T-cell (primary cell): ENCODE data around the gene C2orf81. TPM values are rescaled to one million over a fixed set of nuclear protein-coding genes. Genes with fewer than 3 reads are reported as not detected.
A peak's percentile ranks its signal among the peaks of the same experiment; 100 is the strongest.

ENCODE experiments used
- ATAC-seq, 4 experiments: fragments of 200-7000 bp in 3 of 4; fragments of 150-1000 bp in 1 of 4; cut with Tn5 transposase; replicated peaks in 1 of 4; 1 replicate in 3 of 4; 2 replicates in 1 of 4; pipeline ENCODE4 v1.10.0; 2021; ENCODE audit warnings: moderate library complexity in 3 of 4, mild to moderate bottlenecking in 2 of 4, moderate number of reproducible peaks in 1 of 4
- CTCF ChIA-PET, 2 donors: fragments of 300-600 bp; sonication (Branson Sonifier 250); formaldehyde crosslinking; loops; one replicate each; lab custom pipeline; 2022; ENCODE audit warnings: antibody characterized with exemption in 2 of 2; lab: Charles Lee
- POLR2A ChIA-PET, 2 donors: fragments of 300-600 bp; sonication (Branson Sonifier 250); formaldehyde crosslinking; loops; one replicate each; lab custom pipeline; 2022; ENCODE audit warnings: antibody characterized with exemption in 2 of 2; lab: Charles Lee
- DNase-seq, 35 experiments: peaks; one replicate each; pipeline versions ENCODE4 v3.0.0 to v3.0.0-alpha.2; 2013 to 2023
- H3K27ac ChIP-seq: one replicate; pipeline ENCODE4 v1.5.1; 2013; ENCODE audit warnings: low read length
- H3K27me3 ChIP-seq, 2 experiments: replicated peaks in 1 of 2; 1 replicate in 1 of 2; 2 replicates in 1 of 2; pipeline versions ENCODE4 v1.6.1 to v1.7.0; 2013; ENCODE audit warnings: low read length in 1 of 2, mixed read lengths in 1 of 2; ENCODE audit not compliant: control insufficient read depth in 2 of 2, insufficient read depth in 2 of 2; ENCODE audit errors: extremely low read depth in 1 of 2
- H3K36me3 ChIP-seq, 2 donors: 1 replicate in 1 of 2; 2 replicates in 1 of 2; pipeline versions ENCODE4 v1.6.1 to v1.7.0; 2013; ENCODE audit warnings: low read length in 1 of 2; ENCODE audit not compliant: control insufficient read depth in 2 of 2, insufficient read depth in 1 of 2; ENCODE audit errors: extremely low read depth in 1 of 2
- H3K4me1 ChIP-seq, 2 experiments: 1 replicate in 1 of 2; 2 replicates in 1 of 2; pipeline versions ENCODE4 v1.6.1 to v1.7.0; 2013; ENCODE audit warnings: low read length in 2 of 2, mixed read lengths in 1 of 2; ENCODE audit not compliant: insufficient read depth in 2 of 2, control insufficient read depth in 1 of 2; ENCODE audit errors: extremely low read depth in 1 of 2
- H3K4me3 ChIP-seq, 2 donors: 1 replicate in 1 of 2; 2 replicates in 1 of 2; pipeline versions ENCODE4 v1.5.1 to v1.7.0; 2013; ENCODE audit warnings: mild to moderate bottlenecking in 2 of 2, low read length in 1 of 2, moderate library complexity in 1 of 2; ENCODE audit not compliant: control insufficient read depth in 1 of 2; ENCODE audit errors: extremely low read depth in 1 of 2
- H3K9me3 ChIP-seq: 2 replicates; pipeline ENCODE4 v1.7.0; 2013
- H3K27ac Mint-ChIP-seq, 2 donors: one replicate each; pipeline ENCODE4 v1.8.0; 2020 to 2021; ENCODE audit warnings: mild to moderate bottlenecking in 2 of 2, mixed read lengths in 2 of 2
- H3K27me3 Mint-ChIP-seq, 2 donors: one replicate each; pipeline ENCODE4 v1.8.0; 2021 to 2022; ENCODE audit warnings: mixed read lengths in 2 of 2
- H3K36me3 Mint-ChIP-seq: one replicate; pipeline ENCODE4 v1.8.0; 2021; ENCODE audit warnings: mixed read lengths
- H3K4me1 Mint-ChIP-seq, 3 donors: one replicate each; pipeline ENCODE4 v1.8.0; 2020 to 2022; ENCODE audit warnings: mixed read lengths in 3 of 3, mild to moderate bottlenecking in 1 of 3
- H3K4me3 Mint-ChIP-seq, 3 donors: one replicate each; pipeline ENCODE4 v1.8.0; 2020 to 2022; ENCODE audit warnings: mild to moderate bottlenecking in 3 of 3, mixed read lengths in 3 of 3, moderate library complexity in 3 of 3
- H3K9me3 Mint-ChIP-seq, 3 donors: one replicate each; pipeline ENCODE4 v1.8.0; 2020 to 2022; ENCODE audit warnings: mixed read lengths in 3 of 3
- WGBS: methylation state at CpG from one replicate; pipeline ENCODE4 v1.1.5; 2013; ENCODE audit warnings: missing lambda C conversion rate; ENCODE audit not compliant: insufficient coverage; 5-methylcytosine and 5-hydroxymethylcytosine counted together
- total RNA-seq, 35 experiments: library from RNA in 6 of 35; stranded (reverse) in 6 of 35; fragments of 120-200 nt in 1 of 35; gene quantifications; one replicate each; pipeline versions ENCODE4 v1.2.1 to v1.2.4 and lab custom pipeline; 2013 to 2026

The C2orf81 gene
- total RNA-seq, 5 donors from 2014 or later (not counting 1 experiment from before 2014, with no cell fraction given), result 5.0 to 9.5 (median 7.5) TPM

DNA sequence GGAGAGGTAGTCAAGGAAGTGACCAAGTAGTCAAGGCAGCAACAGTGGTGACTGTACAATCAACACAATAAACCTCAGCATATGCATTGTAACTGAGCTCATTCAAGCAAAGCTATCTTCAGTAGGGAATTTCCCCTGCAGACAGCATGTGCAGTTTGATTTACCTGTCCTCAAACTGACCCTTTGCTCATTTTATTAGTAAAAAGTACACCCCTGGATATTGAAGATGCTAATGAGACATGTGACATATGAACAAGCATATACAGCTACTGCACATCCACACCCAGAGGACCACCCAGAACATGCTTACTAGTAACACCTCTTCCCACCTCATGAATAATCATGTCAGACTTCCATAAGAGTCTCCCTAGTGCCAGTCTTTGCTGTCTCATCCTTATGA lies 15.4 kb downstream of the C2orf81 start:
- Mint-ChIP-seq H3K4me3 (no peak overlapping the region), H3K27me3 (peaks cover 4 to 10% of the 10 kb centered on the region in 2 donors), H3K9me3 (no peaks in the 10 kb centered on the region), H3K36me3 (no peaks in the 10 kb centered on the region), H3K4me1 (no peaks in the 10 kb centered on the region), H3K27ac (no peak overlapping the region)
- Histone ChIP-seq H3K27me3 (peaks cover 0 to 14% of the 10 kb centered on the region in 2 experiments), H3K27ac (no peak overlapping the region), H3K4me3 (no peak overlapping the region), H3K9me3 (no peaks in the 10 kb centered on the region), H3K36me3 (no peaks in the 10 kb centered on the region), H3K4me1 (no peaks in the 10 kb centered on the region)
- ATAC-seq, result no peak
- no peak for DNase-seq
- ChIA-PET POLR2A (no interaction called here), CTCF (interaction anchor here in 1 of 2 donors (0.5 kb wide), 1 partner anchor 163 kb away, joined by 3 read pairs; no protein-coding TSS in a partner anchor)

DNA sequence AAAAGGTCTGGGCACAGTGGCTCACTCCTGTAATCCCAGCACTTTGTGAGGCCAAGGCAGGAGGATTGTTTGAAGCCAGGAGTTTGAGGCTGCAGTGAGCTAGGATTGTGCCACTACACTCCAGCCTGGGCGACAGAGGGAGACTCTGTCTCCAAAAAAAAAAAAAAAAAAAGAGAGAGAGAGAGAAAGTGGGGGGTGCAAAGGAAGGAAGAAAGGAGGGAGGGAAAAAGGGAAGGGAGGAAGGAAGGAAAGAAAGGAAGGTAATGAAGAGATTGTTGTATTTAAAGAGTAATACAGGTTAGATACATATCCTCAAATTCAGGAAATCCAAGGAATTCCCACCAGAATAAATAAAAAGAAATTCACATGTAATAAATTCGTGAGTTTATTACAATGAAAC lies 19.5 kb downstream of the C2orf81 start:
- no peaks in the 10 kb centered on the region for H3K36me3 Mint-ChIP-seq
- Histone ChIP-seq H3K27me3 (peaks cover 0 to 5% of the 10 kb centered on the region in 2 experiments), H3K27ac (no peak overlapping the region), H3K36me3 (no peaks in the 10 kb centered on the region), H3K9me3 (no peaks in the 10 kb centered on the region), H3K4me1 (no peaks in the 10 kb centered on the region), H3K4me3 (no peak overlapping the region)
- peaks cover 0 to 1% of the 10 kb centered on the region in 2 donors for H3K27me3 Mint-ChIP-seq
- CTCF ChIA-PET, result interaction anchor here (0.6 to 2.5 kb wide), 5 partner anchors 99 to 578 kb away, joined by 3 to 7 read pairs (median 5); partner anchors contain the start of gene MOB1A (in 1 of the 2)
- no peak for DNase-seq
- peaks cover 0 to 4% (median 3%) of the 10 kb centered on the region in 3 donors for H3K4me1 Mint-ChIP-seq
- H3K27ac Mint-ChIP-seq, result no peak overlapping the region
- WGBS, result 71% methylated on average over 1 of the region's 2 CpGs
- POLR2A ChIA-PET, result no interaction called here
- no peak overlapping the region for H3K4me3 Mint-ChIP-seq
- H3K9me3 Mint-ChIP-seq, result no peaks in the 10 kb centered on the region
- no peak for ATAC-seq

DNA sequence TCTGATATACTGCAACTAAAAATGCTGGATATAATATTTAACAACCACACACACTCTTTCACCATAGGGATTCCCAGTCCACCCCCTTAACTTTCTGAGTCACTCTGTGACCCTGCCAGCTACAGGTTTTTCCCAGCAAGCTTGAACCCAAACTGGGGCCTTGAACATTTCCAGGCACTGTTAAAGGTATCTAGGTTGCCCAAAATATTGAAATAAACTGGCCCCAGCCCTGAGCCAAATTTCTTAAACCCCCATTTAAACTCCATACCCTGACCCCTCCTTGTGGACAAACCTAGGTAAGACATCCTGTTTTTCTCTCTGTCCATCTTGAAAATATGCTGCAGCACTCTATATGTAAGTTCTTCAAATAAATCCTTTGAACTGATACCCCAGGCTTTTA lies 21.6 kb downstream of the C2orf81 start:
- no peaks in the 10 kb centered on the region for H3K36me3 Mint-ChIP-seq
- Histone ChIP-seq H3K36me3 (no peaks in the 10 kb centered on the region), H3K9me3 (no peaks in the 10 kb centered on the region), H3K27me3 (peaks cover 0 to 5% of the 10 kb centered on the region in 2 experiments), H3K27ac (no peak overlapping the region), H3K4me3 (no peak overlapping the region), H3K4me1 (no peaks in the 10 kb centered on the region)
- H3K27ac Mint-ChIP-seq, result no peak overlapping the region
- ChIA-PET POLR2A (no interaction called here), CTCF (interaction anchor here (0.9 to 2.5 kb wide), 2 partner anchors 150 kb away, joined by 3 to 7 read pairs; no protein-coding TSS in a partner anchor)
- ATAC-seq, result peak; percentile 61 to 67 (median 65)
- H3K27me3 Mint-ChIP-seq, result peaks cover 0 to 5% of the 10 kb centered on the region in 2 donors
- peaks cover 0 to 4% (median 3%) of the 10 kb centered on the region in 3 donors for H3K4me1 Mint-ChIP-seq
- DNase-seq, result peak in 2 of 35 experiments; percentile 31 to 62
- H3K4me3 Mint-ChIP-seq, result no peak overlapping the region
- no peaks in the 10 kb centered on the region for H3K9me3 Mint-ChIP-seq

DNA sequence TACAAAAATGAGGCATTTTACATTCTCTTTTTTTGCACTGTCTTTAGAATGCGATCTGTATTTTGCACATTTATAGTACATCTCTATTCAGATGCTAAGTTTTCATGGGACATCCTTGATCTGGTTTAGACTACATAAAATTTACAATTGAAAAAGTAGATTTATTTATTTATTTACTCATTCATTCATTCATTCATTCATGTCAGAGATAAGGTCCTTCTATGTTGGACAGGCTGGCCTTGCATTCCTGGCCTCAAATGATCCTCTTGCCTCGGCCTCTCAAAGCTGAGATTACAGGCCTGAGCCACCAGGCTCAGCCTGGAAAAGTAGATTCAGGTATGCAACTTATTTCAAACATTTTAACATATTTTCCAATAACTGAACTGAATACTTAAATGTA lies 25.3 kb downstream of the C2orf81 start:
- H3K27me3 Mint-ChIP-seq, result peaks cover 0 to 8% of the 10 kb centered on the region in 2 donors
- no peaks in the 10 kb centered on the region for H3K9me3 Mint-ChIP-seq
- Histone ChIP-seq H3K36me3 (no peaks in the 10 kb centered on the region), H3K27ac (no peak overlapping the region), H3K27me3 (peaks cover 0 to 7% of the 10 kb centered on the region in 2 experiments), H3K9me3 (no peaks in the 10 kb centered on the region), H3K4me3 (no peak overlapping the region), H3K4me1 (peaks cover under 1 to 5% of the 10 kb centered on the region in 2 experiments)
- no peak overlapping the region for H3K4me3 Mint-ChIP-seq
- DNase-seq, result no peak
- no peaks in the 10 kb centered on the region for H3K36me3 Mint-ChIP-seq
- peaks cover 0 to 10% (median 7%) of the 10 kb centered on the region in 3 donors for H3K4me1 Mint-ChIP-seq
- no CpG with 5 or more reads among the region's 2 CpGs for WGBS
- CTCF ChIA-PET, result no interaction called here
- no peak for ATAC-seq
- POLR2A ChIA-PET, result no interaction called here
- no peak overlapping the region for H3K27ac Mint-ChIP-seq

DNA sequence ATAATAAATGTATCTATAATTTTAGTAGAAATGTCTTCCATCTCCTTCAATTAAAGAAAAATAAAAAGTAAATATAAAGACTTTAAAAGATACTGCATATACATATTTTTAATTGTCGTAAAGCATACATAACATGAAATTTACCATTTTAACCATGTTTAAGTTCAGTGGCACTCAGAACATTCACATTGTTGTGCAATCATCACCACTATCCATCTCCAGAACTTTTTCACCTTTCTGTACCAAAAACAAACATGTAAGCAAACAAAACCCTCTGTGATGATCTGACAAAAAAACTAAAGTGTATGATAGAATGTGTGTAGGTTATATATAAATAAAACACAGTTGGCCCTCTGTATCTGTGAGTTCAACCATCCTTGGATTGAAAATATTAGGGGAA lies 27.9 kb downstream of the C2orf81 start:
- H3K27me3 ChIP-seq, result peaks cover 0 to 7% of the 10 kb centered on the region in 2 experiments
- H3K4me1 Mint-ChIP-seq, result peaks cover 0 to 6% (median 4%) of the 10 kb centered on the region in 3 donors
- peaks cover 14 to 16% of the 10 kb centered on the region in 2 experiments for H3K4me1 ChIP-seq
- no peak overlapping the region for H3K4me3 ChIP-seq
- H3K9me3 ChIP-seq, result no peaks in the 10 kb centered on the region
- no peaks in the 10 kb centered on the region for H3K36me3 ChIP-seq
- DNase-seq, result no peak
- peaks cover 0 to 8% of the 10 kb centered on the region in 2 donors for H3K27me3 Mint-ChIP-seq
- no peaks in the 10 kb centered on the region for H3K9me3 Mint-ChIP-seq
- POLR2A ChIA-PET, result no interaction called here
- WGBS, result no CpG with 5 or more reads among the region's 1 CpG
- H3K4me3 Mint-ChIP-seq, result no peak overlapping the region
- ATAC-seq, result no peak
- no peak overlapping the region for H3K27ac Mint-ChIP-seq
- H3K27ac ChIP-seq, result no peak overlapping the region
- CTCF ChIA-PET, result interaction anchor here in 1 of 2 donors (0.8 to 1.1 kb wide), 2 partner anchors 15 to 64 kb away, joined by 3 read pairs; no protein-coding TSS in a partner anchor
- H3K36me3 Mint-ChIP-seq, result no peaks in the 10 kb centered on the region

DNA sequence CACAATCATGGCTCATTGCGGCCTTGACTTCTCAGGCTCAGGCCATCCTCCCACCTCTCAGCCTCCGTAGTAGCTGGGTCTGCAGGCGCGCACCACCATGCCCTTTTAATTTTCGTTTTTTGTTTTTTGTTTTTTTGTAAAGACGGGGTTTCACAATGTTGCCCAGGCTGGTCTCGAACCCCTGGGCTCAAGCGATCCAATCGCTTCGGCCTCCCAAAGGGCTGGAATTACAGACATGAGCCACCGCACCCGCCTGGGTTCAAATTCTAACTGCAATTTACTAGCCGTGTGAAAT lies 29.0 kb downstream of the C2orf81 start:
- Histone ChIP-seq H3K4me1 (peaks cover 14 to 16% of the 10 kb centered on the region in 2 experiments), H3K4me3 (no peak overlapping the region), H3K27ac (no peak overlapping the region), H3K36me3 (no peaks in the 10 kb centered on the region), H3K27me3 (peaks cover 0 to 6% of the 10 kb centered on the region in 2 experiments), H3K9me3 (no peaks in the 10 kb centered on the region)
- Mint-ChIP-seq H3K36me3 (no peaks in the 10 kb centered on the region), H3K27me3 (peaks cover 0 to 8% of the 10 kb centered on the region in 2 donors), H3K4me1 (peaks cover 0 to 6% (median 4%) of the 10 kb centered on the region in 3 donors), H3K9me3 (no peaks in the 10 kb centered on the region), H3K4me3 (no peak overlapping the region), H3K27ac (peak overlapping the region in 1 of 2 donors; percentile 100)
- no peak for DNase-seq
- WGBS, result 68% methylated on average over 8 of the region's 13 CpGs
- POLR2A ChIA-PET, result interaction anchor here in 1 of 2 donors (1.2 kb wide), 1 partner anchor 28 kb away, joined by 4 read pairs; no protein-coding TSS in a partner anchor
- CTCF ChIA-PET, result interaction anchor here (0.6 to 1.4 kb wide), 5 partner anchors 17 to 272 kb away, joined by 3 to 5 read pairs (median 3); partner anchors contain the start of gene C2orf81 (in 1 of the 2)
- ATAC-seq, result no peak
